ENCODE results near the gene MARCHF3.
"Not testable (repeated sequence)": the region's sequence is repeated elsewhere in the genome, so short reads cannot be mapped to it uniquely, and the experiment has no call there.

The MARCHF3 gene

DNA sequence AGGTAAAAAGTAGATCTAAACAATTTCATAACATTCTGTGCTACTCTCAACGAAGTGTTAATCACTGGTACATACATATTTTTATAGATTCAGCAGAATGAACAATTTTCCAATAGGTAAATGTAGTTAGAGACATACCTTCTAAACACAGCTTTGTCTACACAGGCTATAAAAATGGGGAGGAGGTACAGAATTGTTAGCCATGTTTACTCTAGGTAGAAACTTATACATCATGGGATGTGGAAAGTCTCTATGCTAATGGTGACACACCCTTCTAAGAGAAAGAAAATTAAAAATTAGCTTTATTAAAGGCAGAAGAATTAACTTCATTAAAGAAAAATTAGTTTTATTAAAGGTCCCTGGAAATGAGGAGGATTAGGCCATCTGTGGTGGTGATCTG, 31.2 kb upstream of the MARCHF3 start:
- H3K36me3 Mint-ChIP-seq: peaks cover 16% of the 10 kb centered on the region
- DNase-seq (ENCODE audit: low spot score in 2 of 2) (no peak), ATAC-seq (ENCODE audit: low read depth) (no peak)
- H3K27ac Mint-ChIP-seq: no peak overlapping the region
- H3K4me3 Mint-ChIP-seq: no peak overlapping the region
- H3K4me1 Mint-ChIP-seq: peaks cover 5% of the 10 kb centered on the region
- no peaks in the 10 kb centered on the region for H3K27me3 Mint-ChIP-seq
- no peaks in the 10 kb centered on the region for H3K9me3 Mint-ChIP-seq

DNA sequence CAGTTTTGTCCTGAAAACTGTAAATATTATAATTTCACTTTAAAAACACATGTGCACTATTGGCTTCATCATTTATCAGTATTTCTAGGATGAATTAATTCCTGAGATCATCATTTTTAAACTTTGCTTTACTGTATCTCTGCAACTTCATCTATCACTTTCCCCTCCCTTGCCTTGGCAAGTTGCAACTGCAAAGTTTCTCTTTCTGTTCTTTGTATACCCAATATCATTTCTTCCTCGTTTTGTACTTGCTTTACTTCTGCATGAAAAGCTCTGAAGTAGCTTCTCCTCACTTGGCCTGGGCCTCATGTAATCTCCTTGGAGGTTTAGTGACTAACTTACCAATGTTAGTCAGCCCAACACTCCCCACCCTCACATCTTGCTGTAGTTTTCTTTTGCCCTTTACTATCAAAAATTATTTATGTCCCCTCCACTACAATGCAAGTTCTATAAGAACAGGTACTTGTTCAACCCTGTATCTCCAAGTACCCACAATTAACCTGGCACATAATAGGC, 30.2 kb upstream of the MARCHF3 start:
- DNase-seq (ENCODE audit: low spot score in 2 of 2) (no peak), ATAC-seq (ENCODE audit: low read depth) (no peak)
- no peaks in the 10 kb centered on the region for H3K27me3 Mint-ChIP-seq
- peaks cover 5% of the 10 kb centered on the region for H3K4me1 Mint-ChIP-seq
- peaks cover 2% of the 10 kb centered on the region for H3K9me3 Mint-ChIP-seq
- no peak overlapping the region for H3K4me3 Mint-ChIP-seq
- H3K36me3 Mint-ChIP-seq: peaks cover 23% of the 10 kb centered on the region
- no peak overlapping the region for H3K27ac Mint-ChIP-seq

DNA sequence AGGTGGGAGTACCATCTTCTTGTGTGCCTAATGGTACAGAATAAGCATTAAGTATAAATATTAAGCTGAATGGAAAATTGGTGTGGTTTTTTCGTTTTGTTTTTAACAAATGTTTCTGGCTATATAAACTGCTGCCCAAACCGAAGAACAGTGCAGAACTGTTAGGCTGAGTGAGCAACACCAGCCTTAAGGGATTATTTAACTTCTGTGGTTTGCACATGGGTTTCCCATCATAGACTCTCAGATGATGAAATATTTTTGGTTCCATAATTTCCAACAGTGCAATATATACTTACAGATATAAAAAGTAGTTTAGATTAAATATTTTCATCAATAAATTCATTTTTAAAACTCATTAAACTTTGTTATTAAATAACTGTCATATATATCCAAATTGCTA, 26.5 kb upstream of the MARCHF3 start:
- H3K4me3 Mint-ChIP-seq: no peak overlapping the region
- DNase-seq (ENCODE audit: low spot score in 2 of 2): no peak
- no peak for ATAC-seq (ENCODE audit: low read depth)

DNA sequence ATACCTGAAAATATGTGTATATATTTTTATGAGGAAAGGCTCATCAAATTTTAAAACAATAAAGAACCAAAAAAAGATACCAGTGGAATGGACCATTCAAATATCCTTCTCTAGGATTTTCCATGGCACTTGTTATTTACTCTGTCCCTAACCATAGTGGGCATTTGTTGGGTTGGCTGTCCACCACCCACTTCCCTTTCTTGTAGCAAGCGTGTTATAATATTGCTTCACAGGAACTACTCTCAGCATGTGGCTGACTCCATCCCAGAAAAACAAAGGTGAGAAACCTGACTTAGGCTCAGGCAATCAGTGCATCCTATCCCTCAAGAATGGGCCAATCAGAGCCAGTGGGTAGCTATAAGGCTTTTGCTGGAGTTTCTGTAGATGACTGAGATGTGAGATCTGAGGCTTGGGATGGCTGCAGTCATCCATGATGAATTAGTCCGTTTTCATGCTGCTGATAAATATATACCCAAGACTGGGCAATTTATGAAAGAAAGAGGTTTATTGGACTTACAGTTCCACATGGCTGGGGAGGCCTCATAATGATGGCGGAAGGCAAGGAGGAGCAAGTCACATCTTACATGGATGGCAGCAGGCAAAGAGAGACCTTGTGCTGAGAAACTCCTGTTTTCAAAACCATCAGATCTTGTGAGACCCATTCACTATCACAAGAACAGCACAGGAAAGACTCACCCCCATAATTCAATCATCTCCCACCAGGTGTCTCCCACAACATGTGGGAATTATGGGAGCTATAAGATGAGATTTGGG, 25.7 kb upstream of the MARCHF3 start:
- H3K9me3 Mint-ChIP-seq: peaks cover 2% of the 10 kb centered on the region
- peaks cover 38% of the 10 kb centered on the region for H3K36me3 Mint-ChIP-seq
- ATAC-seq (ENCODE audit: low read depth): no peak
- DNase-seq (ENCODE audit: low spot score in 2 of 2): no peak
- no peak overlapping the region for H3K4me3 Mint-ChIP-seq
- H3K27ac Mint-ChIP-seq: no peak overlapping the region
- peaks cover 5% of the 10 kb centered on the region for H3K4me1 Mint-ChIP-seq
- no peaks in the 10 kb centered on the region for H3K27me3 Mint-ChIP-seq

More for the DNA sequence above, 26.5 kb upstream of the MARCHF3 start:
- Mint-ChIP-seq H3K27me3 (no peaks in the 10 kb centered on the region), H3K36me3 (peaks cover 37% of the 10 kb centered on the region), H3K9me3 (peaks cover 2% of the 10 kb centered on the region), H3K4me1 (peaks cover 5% of the 10 kb centered on the region), H3K27ac (no peak overlapping the region)

DNA sequence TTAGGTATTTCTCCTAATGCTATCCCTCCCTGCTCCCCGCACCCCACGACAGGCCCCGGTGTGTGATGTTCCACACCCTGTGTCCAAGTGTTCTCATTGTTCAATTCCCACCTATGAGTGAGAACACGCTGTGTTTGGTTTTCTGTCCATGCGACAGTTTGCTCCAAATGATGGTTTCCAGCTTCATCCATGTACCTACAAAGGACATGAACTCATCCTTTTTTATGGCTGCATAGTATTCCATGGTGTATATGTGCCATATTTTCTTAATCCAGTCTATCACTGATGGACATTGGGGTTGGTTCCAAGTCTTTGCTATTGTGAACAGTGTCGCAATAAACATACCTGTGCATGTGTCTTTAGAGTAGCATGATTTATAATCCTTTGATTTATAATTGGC, 23.2 kb upstream of the MARCHF3 start:
- not testable (repeated sequence) for H3K9me3 Mint-ChIP-seq; H3K27ac Mint-ChIP-seq; H3K27me3 Mint-ChIP-seq; H3K4me1 Mint-ChIP-seq; H3K4me3 Mint-ChIP-seq; DNase-seq (ENCODE audit: low spot score in 2 of 2); ATAC-seq (ENCODE audit: low read depth)
- peaks cover 35% of the 10 kb centered on the region for H3K36me3 Mint-ChIP-seq

DNA sequence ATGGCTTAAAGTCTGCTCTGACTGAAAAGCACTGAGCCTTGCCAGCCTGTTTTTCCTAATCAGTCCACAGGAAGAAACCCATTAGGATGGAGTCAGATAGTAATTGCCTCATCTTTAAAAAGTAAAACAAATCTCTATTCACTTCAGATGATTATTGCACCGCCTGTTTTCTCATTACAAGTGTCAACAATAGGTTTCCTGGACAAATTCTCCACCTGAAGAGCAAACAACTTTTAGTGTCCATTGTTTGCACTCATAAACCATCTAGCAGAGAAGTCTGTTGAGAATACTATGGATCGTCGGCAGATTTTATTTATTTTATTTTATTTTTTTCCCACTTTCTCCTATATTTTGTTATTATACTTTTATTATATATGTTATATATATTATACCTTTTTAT, 22.7 kb upstream of the MARCHF3 start:
- no peak for DNase-seq (ENCODE audit: low spot score in 2 of 2)

DNA sequence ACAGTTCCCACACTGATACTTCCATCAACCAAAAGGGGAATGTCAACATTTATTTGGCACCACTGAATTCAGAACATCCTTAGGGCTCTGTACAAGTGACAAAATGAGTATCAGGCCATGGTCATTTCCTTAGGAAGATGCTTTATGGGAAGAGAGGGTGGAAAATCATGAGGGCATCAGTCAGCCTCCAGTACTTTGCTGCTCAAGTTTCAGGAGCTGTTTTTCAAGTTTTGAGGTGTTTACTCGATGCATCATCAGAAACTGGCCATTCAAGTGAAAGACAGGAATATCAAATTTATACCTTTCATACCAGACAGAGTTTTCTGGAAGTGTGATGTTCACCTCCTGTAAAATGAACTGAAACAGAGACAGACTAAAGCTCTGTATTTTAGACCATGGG, 21.2 kb upstream of the MARCHF3 start:
- H3K4me3 Mint-ChIP-seq: no peak overlapping the region
- ATAC-seq (ENCODE audit: low read depth) (no peak), DNase-seq (ENCODE audit: low spot score in 2 of 2) (no peak)
- H3K36me3 Mint-ChIP-seq: peaks cover 28% of the 10 kb centered on the region
- no peaks in the 10 kb centered on the region for H3K4me1 Mint-ChIP-seq
- H3K27me3 Mint-ChIP-seq: no peaks in the 10 kb centered on the region
- H3K27ac Mint-ChIP-seq: no peak overlapping the region
- H3K9me3 Mint-ChIP-seq: peaks cover 2% of the 10 kb centered on the region

More for the DNA sequence above, 22.7 kb upstream of the MARCHF3 start:
- Mint-ChIP-seq H3K4me3 (no peak overlapping the region), H3K9me3 (peaks cover 2% of the 10 kb centered on the region), H3K27ac (peak overlapping the region; percentile 70), H3K4me1 (no peaks in the 10 kb centered on the region), H3K27me3 (no peaks in the 10 kb centered on the region), H3K36me3 (peaks cover 34% of the 10 kb centered on the region)
- no peak for ATAC-seq (ENCODE audit: low read depth)

DNA sequence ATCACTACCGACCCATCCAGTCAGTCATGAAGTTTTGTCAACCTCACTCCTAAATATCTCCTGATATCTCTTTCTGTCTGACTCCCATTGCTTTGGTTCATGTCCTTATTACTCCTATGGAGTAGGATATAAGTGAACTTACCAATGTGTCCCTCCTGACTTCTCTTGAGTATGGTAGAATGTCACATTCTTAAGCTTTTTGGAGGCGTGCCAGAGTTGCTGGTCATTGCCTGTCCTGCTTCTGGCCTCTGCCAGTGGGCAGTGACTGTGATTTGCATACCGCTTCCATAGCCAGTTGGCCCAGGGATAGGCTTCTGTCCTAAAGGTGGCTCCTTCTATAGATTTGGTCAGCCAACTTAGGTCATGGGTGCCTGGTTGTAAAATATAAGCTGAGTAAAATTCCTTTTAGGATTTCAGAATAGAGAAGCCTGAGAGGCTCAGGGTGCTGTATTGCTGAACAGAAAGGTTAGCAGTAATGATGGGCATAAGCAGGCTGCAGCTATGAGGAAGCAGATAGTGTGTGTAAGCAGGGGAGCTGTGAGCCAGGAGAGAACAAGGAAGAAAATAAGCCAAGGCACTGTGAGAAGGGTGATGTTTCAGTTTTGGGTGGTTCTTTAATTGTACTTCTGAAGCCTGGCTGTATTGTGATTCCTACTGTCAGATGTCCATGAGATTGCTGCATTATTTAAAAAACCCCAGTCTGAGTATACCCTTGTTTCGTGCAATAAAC, 16.1 kb upstream of the MARCHF3 start:
- H3K4me1 Mint-ChIP-seq: peaks cover under 1% of the 10 kb centered on the region
- DNase-seq (ENCODE audit: low spot score in 2 of 2) (no peak), ATAC-seq (ENCODE audit: low read depth) (no peak)
- H3K27ac Mint-ChIP-seq: no peak overlapping the region
- H3K4me3 Mint-ChIP-seq: no peak overlapping the region
- no peaks in the 10 kb centered on the region for H3K27me3 Mint-ChIP-seq
- H3K36me3 Mint-ChIP-seq: peaks cover 4% of the 10 kb centered on the region
- H3K9me3 Mint-ChIP-seq: no peaks in the 10 kb centered on the region

DNA sequence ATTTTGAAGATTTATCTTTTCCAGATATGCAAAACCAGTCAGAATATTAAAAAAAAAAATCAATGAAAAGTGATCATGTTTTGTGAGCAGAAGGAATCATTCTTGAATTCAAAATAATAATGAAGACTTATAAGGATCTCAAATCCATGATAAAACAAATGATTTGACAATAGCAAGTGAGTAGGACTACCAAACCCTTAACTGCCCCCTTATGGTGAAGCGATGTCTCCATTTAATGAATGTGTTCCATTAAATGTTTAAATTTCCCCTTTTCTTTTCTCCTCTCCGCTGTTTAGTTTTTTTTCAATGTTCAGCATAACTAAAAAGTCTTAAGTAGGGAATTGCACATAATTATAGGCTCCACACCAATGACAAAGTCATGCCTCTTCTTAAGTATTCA, 12.2 kb upstream of the MARCHF3 start:
- no peak overlapping the region for H3K27ac Mint-ChIP-seq
- H3K36me3 Mint-ChIP-seq: peaks cover 2% of the 10 kb centered on the region
- DNase-seq (ENCODE audit: low spot score in 2 of 2) (no peak), ATAC-seq (ENCODE audit: low read depth) (no peak)
- no peak overlapping the region for H3K4me3 Mint-ChIP-seq
- H3K27me3 Mint-ChIP-seq: no peaks in the 10 kb centered on the region
- H3K9me3 Mint-ChIP-seq: no peaks in the 10 kb centered on the region
- H3K4me1 Mint-ChIP-seq: peaks cover 5% of the 10 kb centered on the region

DNA sequence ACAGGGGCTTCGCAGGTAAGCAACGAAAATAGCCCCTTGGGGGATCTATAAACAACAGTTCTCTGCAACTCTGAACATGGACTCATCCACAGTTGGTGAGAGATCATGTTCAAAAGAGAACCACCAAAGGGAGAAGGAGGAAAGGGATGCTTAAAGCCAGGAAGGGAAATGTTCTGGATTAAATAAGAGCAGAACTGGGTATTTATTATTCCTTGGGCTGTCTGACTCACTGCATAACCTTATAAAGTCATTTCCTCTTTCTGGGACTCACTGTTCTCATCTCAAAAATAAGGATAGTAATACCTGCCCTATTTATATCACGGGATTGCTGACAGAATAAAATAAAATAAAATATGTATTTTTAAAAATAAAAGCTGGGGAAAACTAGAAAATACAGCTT, 11.2 kb upstream of the MARCHF3 start:
- Mint-ChIP-seq H3K27ac (no peak overlapping the region), H3K9me3 (no peaks in the 10 kb centered on the region), H3K36me3 (peaks cover 4% of the 10 kb centered on the region), H3K4me3 (no peak overlapping the region), H3K27me3 (no peaks in the 10 kb centered on the region), H3K4me1 (peaks cover 5% of the 10 kb centered on the region)
- ATAC-seq (ENCODE audit: low read depth) (no peak), DNase-seq (ENCODE audit: low spot score in 2 of 2) (no peak)

DNA sequence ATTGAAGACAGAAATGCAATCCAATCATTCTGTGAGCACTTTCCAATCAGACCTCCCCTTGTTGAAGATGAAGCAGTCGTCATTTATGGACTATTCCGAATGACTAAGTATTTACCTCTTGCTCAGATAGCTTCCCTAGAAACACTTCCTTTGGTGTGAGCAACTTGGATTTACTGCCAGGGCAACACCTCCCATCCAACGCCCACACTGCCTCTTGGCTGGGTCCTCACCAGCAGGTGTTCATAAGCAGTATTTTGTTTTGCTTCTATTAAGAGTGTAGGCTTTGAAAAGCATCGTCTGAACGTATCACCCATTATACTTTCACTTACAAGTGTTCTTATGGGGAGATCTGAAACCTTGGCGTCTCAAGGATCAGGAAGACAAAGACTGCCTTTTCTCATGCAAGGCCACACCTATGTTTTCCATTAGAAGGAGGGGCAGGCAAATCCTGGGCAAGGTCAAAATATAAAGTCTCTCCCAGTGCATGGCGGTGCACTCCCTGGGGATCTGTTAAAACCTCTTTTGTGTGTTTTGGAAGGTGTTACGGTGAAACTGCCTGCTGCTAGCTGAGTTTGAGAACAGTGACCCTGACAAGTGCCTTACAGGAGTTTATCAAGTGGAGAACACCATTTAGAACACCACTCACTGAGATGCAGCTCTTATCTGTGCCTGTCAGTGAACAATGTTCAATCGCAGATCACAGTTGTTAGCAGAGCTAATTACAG, 10.6 kb upstream of the MARCHF3 start:
- no peak overlapping the region for H3K27ac Mint-ChIP-seq
- H3K27me3 Mint-ChIP-seq: no peaks in the 10 kb centered on the region
- ATAC-seq (ENCODE audit: low read depth): no peak

DNA sequence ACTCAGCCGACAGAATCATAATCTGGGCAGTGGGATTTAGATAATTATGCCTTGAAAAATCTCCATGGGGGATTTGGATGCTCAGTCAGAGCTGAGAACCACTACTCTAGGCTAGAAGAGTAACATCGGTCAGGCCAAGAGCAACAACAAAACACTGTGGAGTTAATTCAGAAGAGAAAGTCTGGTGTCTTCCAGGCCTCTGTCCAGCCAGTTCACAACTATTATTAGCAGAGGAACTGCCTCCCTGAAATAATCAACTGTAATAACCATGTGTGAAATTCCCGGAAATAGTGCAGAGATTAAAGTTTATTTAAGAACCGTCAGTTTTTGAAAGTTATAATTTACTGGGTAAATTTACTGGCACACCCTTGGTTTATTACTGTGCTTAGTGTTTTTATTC, 8.2 kb upstream of the MARCHF3 start:
- DNase-seq (ENCODE audit: low spot score in 2 of 2) (no peak), ATAC-seq (ENCODE audit: low read depth) (no peak)
- no peaks in the 10 kb centered on the region for H3K9me3 Mint-ChIP-seq
- no peak overlapping the region for H3K4me3 Mint-ChIP-seq
- no peak overlapping the region for H3K27ac Mint-ChIP-seq
- no peaks in the 10 kb centered on the region for H3K27me3 Mint-ChIP-seq
- H3K4me1 Mint-ChIP-seq: peaks cover 5% of the 10 kb centered on the region
- H3K36me3 Mint-ChIP-seq: peaks cover 4% of the 10 kb centered on the region

More for the DNA sequence above, 10.6 kb upstream of the MARCHF3 start:
- peaks cover 5% of the 10 kb centered on the region for H3K4me1 Mint-ChIP-seq
- no peaks in the 10 kb centered on the region for H3K9me3 Mint-ChIP-seq
- no peak for DNase-seq (ENCODE audit: low spot score in 2 of 2)
- H3K36me3 Mint-ChIP-seq: peaks cover 4% of the 10 kb centered on the region
- H3K4me3 Mint-ChIP-seq: no peak overlapping the region

DNA sequence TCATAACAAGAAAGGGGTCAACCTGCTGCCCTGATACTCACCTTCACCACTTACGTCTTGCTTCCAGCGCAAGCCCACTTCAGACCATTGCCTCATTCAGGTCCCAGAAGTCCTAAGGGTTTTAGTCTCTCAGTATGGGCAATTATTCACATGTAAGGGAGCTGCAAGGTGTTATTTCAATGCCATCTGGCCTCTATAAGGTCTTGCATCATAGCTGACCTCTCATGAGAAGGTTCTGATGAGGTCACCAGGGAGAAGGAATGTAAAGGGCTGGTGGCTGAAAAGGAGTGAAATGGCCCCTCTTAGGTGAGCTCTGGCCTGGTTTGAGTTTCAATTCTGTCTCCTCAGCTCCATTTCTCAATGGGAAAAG, 1.5 kb upstream of the MARCHF3 start:
- Mint-ChIP-seq H3K4me3 (peak overlapping the region; percentile 92), H3K9me3 (no peaks in the 10 kb centered on the region), H3K27ac (no peak overlapping the region), H3K36me3 (no peaks in the 10 kb centered on the region), H3K27me3 (no peaks in the 10 kb centered on the region), H3K4me1 (peaks cover 19% of the 10 kb centered on the region)
- ATAC-seq (ENCODE audit: low read depth): no peak
- no peak for DNase-seq (ENCODE audit: low spot score in 2 of 2)
